Measurements from ENCODE around the gene COG5. TPM values are rescaled to one million over a fixed set of nuclear protein-coding genes. Genes with fewer than 3 reads are reported as not detected.

The COG5 gene
- total RNA-seq, 2 experiments from 2014 or later, result 37.6 to 40.3 TPM

DNA sequence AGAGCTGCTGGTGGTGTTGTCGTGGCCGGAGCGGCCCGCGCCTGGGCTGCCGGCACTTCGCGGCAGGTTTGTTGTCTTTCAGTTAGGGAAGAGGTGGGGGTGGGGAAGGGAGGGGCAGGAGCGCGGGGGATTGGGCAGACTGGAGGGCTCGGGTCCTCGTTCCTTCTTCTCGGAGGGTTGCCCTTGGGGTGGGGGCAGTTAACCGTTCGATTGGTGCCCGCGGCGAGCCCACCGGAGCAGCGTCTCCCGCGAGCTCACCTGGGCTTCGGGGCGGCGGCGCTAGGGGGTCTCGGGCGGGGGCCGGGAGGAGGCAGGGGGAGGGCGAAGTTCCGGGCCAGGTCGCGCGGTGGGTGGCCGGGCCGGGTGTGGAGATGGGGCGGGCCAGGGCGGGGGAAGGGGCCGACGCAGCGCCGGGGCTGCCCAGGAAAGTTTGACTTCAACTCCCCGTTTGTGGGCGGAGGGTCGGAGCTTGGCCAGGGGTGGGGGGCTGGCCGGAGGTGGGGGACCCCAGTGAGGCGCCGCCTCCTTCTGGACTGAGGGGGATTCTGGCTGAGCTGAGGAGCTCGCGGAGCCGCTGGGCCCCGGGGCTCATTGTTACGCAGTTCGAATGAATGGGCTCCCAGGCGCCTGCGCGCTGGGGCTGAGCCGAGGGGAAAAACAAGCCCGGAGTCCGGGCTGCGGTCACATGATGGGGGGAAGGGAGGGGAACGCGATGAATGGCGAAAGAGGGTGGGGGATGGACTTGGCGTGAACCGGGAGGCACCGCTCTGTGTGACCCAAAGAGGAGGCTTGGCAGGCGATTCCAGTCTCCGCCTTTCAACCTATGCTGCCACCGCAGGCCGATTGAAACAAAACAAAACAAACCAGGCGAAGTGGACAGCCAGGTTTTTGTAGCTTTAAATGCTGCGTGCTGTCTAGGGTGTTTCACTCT is 394.3 kb downstream of the COG5 start:
- H3K9me3 Mint-ChIP-seq, result no peaks in the 10 kb centered on the region
- intact Hi-C loops (cut with micrococcal nuclease), result loop anchor here (5.0 kb wide), 2 partner anchors 297 to 507 kb away; partner anchors contain the start of gene CCDC71L
- POLR2A ChIA-PET, result interaction anchor here (0.7 to 3.6 kb wide), 9 partner anchors 9 to 885 kb away, joined by 3 to 23 read pairs (median 4); partner anchors contain the start of genes CBLL1, NAMPT and PIK3CG

GRCh38 chr7:107168233-107169119 is 395.2 kb downstream of the COG5 start, which contains the start of gene HBP1:
HBP1 (plus strand) TSS chr7:107169003; CDS start chr7:107179894, 10,891 bp downstream.
- peak; percentile 82 for ATAC-seq
- peak within 1 kb of the TSS; percentile 90 for H3K4me3 Mint-ChIP-seq
- ChIA-PET POLR2A (interaction anchor here (0.6 to 3.6 kb wide), 12 partner anchors 10 to 884 kb away, joined by 3 to 23 read pairs (median 4); partner anchors contain the start of genes CBLL1, DLD and NAMPT), CTCF (interaction anchor here (0.6 to 2.3 kb wide), 5 partner anchors 11 to 574 kb away, joined by 3 to 15 read pairs (median 4); no protein-coding TSS in a partner anchor)
- intact Hi-C loops (cut with micrococcal nuclease), result loop anchor here (5.0 kb wide), 2 partner anchors 296 to 506 kb away; partner anchors contain the start of gene CCDC71L
- peaks cover 6% of the 10 kb centered on the region for H3K36me3 Mint-ChIP-seq (ENCODE audit: low read depth)
- H3K27ac Mint-ChIP-seq, result peak within 1 kb of the TSS; percentile 99
- TF ChIP-seq, protein P1, sequence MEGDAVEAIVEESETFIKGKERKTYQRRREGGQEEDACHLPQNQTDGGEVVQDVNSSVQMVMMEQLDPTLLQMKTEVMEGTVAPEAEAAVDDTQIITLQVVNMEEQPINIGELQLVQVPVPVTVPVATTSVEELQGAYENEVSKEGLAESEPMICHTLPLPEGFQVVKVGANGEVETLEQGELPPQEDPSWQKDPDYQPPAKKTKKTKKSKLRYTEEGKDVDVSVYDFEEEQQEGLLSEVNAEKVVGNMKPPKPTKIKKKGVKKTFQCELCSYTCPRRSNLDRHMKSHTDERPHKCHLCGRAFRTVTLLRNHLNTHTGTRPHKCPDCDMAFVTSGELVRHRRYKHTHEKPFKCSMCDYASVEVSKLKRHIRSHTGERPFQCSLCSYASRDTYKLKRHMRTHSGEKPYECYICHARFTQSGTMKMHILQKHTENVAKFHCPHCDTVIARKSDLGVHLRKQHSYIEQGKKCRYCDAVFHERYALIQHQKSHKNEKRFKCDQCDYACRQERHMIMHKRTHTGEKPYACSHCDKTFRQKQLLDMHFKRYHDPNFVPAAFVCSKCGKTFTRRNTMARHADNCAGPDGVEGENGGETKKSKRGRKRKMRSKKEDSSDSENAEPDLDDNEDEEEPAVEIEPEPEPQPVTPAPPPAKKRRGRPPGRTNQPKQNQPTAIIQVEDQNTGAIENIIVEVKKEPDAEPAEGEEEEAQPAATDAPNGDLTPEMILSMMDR (IDR thresholded peaks at IDR 0.05), result no peak
- H3K4me1 Mint-ChIP-seq (ENCODE audit: low read depth), result peaks cover 20% of the 10 kb centered on the region
- H3K9me3 Mint-ChIP-seq, result no peaks in the 10 kb centered on the region
- H3K27me3 Mint-ChIP-seq, result no peaks in the 10 kb centered on the region
- DNase-seq, result peak; percentile 99

More for the DNA sequence above, 394.3 kb downstream of the COG5 start:
- Mint-ChIP-seq H3K36me3 (ENCODE audit: low read depth) (peaks cover 7% of the 10 kb centered on the region), H3K4me3 (peak overlapping the region; percentile 90), H3K27me3 (no peaks in the 10 kb centered on the region), H3K27ac (peak overlapping the region; percentile 99), H3K4me1 (ENCODE audit: low read depth) (peaks cover 29% of the 10 kb centered on the region)
- ATAC-seq (peak; percentile 32), DNase-seq (peak; percentile 96)
- TF ChIP-seq, protein P1 (IDR thresholded peaks at IDR 0.05), result no peak
- CTCF ChIA-PET, result interaction anchor here (0.7 to 2.3 kb wide), 5 partner anchors 8 to 574 kb away, joined by 3 to 15 read pairs (median 3); no protein-coding TSS in a partner anchor

- ChIA-PET POLR2A (interaction anchor here (0.6 to 3.6 kb wide), 11 partner anchors 11 to 883 kb away, joined by 3 to 23 read pairs (median 4); partner anchors contain the start of genes CBLL1, DLD and NAMPT), CTCF (interaction anchor here (0.6 to 1.7 kb wide), 5 partner anchors 15 to 544 kb away, joined by 3 to 4 read pairs (median 3); no protein-coding TSS in a partner anchor)
- intact Hi-C loops (cut with micrococcal nuclease), result loop anchor here (5.0 kb wide), 2 partner anchors 295 to 505 kb away; partner anchors contain the start of gene CCDC71L
- Mint-ChIP-seq H3K27ac (peak overlapping the region; percentile 99), H3K4me1 (ENCODE audit: low read depth) (peaks cover 12% of the 10 kb centered on the region), H3K36me3 (ENCODE audit: low read depth) (peaks cover 6% of the 10 kb centered on the region), H3K4me3 (peak overlapping the region; percentile 90), H3K9me3 (no peaks in the 10 kb centered on the region), H3K27me3 (no peaks in the 10 kb centered on the region)
- ATAC-seq (peak; percentile 3), DNase-seq (peak; percentile 88)
- TF ChIP-seq, protein P1 (IDR thresholded peaks at IDR 0.05), result no peak
These were observed 396.1 kb downstream of the COG5 start for GRCh38 chr7:107167483-107168232.
